NAMALWA (cell line): ENCODE data around the gene PCDHGB2.
"Not testable (repeated sequence)": the region's sequence is repeated elsewhere in the genome, so short reads cannot be mapped to it uniquely, and the experiment has no call there.

Experiments used
- DNase-seq: peaks from one replicate; pipeline ENCODE4 v3.0.0-alpha.2; 2015; ENCODE audit warnings: low spot score

Gene PCDHGB2

DNA sequence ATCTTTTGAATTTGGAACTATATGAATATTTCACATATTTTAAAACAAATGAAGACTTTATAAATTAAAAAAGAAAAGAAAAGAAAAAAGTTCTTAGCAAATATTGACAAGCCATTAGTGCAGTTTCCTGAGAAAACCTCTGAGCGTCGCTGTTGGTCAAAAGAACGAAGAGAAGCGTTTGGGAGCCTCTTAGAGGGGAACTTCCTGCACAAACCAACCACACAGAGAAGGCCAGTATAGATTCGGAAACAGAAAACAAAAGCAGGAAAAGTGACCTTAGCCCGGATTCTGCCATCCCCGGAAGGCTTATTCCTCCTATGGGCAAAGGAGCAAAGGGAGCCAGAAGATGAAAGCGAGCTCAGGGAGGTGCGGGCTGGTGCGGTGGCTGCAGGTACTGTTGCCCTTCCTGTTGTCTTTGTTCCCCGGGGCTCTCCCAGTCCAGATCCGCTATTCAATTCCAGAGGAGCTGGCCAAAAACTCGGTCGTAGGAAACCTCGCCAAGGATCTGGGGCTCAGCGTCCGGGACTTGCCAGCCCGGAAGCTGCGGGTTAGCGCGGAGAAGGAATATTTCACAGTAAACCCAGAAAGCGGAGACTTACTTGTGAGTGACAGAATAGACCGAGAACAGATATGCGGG is at the start of gene PCDHGB2:
PCDHGB2 (plus strand) TSS at position 205 of the 637 bp plus-strand sequence; CDS start at position 347, 142 bp downstream.
- DNase-seq = peak; percentile 89

DNA sequence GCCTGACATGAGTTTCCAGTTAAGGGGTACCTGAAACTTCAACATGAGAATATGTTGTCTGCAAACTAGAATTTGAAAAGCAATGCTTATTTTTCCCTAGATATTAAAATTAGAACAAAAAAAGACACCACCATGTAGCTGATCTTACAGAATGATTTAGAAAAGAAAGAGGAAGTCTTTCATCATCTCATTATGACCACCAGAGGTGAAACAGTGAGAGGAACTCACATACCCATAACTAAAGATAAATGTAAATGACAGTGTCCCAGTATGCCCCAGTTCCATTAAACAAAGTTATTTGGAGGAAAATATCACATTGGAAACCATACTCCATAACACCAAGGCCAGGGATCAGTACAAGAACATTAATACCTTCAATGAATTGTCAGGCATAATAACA is 46.1 kb upstream of the PCDHGB2 start:
- DNase-seq = peak; percentile 17

DNA sequence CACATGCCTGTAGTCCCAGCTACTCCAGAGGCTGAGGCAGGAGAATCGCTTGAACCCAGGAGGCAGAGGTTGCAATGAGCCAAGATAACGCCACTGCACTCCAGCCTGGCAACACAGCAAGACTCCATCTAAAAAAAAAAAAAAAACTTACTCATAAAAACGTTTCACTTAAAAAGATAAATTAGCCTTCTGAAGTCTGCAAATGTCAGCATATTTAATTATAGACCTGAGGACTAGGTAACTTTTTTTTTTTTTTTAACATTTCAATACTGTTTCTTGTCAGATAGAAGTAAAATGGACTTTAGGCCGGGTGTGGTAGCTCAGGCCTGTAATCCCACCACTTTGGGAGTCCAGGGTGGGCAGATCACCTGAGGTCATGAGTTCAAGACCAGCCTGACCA is 42.8 kb upstream of the PCDHGB2 start:
- not testable (repeated sequence) for DNase-seq

DNA sequence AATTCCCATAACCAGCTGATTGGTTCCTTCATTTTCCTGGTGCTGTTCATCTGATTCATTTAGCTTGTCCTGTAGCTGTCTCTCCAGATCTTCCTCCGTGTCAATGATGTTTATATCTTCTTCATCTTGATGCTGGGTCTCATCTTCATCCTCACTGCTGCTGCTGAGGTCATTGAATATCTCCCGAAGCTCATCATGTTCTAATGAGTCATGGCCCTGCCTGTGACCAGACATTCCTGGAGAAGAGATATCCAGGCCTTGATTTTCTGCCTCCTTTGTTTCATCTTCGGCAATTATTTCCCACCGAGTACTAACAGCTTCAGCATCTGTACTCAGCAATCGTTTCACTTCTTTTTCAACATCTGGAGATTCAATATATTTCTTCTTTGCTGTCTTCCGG is 40.6 kb upstream of the PCDHGB2 start:
- DNase-seq = no peak

DNA sequence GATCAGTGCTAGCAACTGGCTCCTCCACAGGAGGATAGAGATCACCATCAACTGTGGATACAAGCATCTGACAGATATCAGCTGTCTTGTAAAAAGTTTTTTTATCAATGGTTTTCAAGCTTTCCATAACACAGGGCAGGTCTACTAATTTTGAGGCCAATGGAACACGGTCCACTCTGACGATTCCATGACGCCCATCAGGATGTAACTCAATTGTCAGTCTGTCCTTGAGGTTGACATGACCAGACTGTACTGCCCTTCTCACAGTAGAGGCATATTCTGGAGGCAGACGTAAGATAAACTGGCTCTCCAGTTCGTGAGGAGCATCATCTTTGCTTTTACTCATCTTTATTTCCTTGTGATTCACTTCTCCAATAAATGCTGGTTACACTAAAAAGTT is 40.1 kb upstream of the PCDHGB2 start:
- no peak for DNase-seq

DNA sequence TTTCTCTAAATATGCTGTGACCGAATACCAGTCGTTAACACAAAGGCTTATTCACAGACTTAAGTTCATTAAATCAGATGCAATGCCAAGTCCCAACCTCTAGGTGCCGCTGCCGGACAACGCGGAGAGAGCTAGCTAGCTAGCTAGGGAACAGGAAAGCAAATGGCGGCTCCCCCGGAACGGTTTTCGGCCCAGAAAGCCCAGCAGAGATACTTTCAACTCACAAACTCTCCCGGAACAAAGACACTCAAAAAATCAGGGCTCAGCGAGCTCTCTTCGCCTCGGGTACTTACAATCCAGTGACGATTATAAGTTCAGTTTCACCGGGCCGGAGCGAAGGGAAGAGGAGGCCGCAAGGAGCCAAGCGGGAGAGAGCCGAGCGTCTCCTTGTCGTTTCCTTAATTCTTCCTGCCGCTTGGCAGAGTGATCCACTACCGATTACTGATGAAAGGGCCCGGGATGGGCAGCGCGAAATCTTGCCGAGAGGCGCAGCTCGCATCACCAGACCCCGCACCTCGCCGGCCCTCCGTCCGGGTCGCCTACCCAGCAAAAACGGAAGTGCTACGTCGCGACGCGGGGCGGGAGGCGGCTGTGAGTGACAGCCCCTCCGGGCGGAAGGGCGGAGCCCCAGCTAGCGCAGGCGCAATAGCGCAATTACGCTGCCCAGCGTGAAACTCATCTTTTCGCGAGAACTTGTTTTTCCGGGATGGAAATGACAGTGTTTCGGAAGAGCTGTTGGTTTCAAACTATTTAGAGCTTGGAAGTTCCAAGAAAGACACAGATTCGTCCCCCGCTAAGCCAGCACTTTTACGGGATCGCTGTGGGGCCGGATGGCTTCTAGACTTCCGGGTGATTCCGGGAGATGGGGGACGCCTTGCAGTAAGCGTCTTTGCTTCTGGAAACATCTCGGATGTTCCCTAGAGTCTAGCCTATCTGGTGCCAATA is 39.3 kb upstream of the PCDHGB2 start, which contains the start of gene TAF7:
TAF7 (minus strand) TSS at position 560 of the 945 bp plus-strand sequence. CDS start 740 bp downstream, outside the sequence.
- DNase-seq = peak; percentile 96

DNA sequence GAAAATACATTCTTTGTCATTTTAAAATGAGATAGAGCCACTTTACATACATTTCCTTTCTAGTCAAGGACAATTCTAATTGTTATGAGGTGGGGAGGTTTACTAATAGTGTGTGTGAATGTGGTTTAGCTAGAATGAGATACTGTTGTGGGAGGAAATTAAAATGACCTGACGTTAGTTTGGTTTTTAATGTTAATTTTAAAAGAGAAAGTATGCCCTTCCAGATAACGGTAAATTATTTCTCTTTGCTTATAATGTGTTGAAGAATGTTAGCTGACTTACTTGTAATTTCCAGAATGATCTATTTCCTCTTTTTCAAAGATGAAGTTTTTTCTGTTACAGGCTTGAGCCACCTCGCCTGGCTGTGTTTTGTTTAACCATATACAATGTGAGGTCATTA is 37.5 kb upstream of the PCDHGB2 start:
- DNase-seq = no peak

DNA sequence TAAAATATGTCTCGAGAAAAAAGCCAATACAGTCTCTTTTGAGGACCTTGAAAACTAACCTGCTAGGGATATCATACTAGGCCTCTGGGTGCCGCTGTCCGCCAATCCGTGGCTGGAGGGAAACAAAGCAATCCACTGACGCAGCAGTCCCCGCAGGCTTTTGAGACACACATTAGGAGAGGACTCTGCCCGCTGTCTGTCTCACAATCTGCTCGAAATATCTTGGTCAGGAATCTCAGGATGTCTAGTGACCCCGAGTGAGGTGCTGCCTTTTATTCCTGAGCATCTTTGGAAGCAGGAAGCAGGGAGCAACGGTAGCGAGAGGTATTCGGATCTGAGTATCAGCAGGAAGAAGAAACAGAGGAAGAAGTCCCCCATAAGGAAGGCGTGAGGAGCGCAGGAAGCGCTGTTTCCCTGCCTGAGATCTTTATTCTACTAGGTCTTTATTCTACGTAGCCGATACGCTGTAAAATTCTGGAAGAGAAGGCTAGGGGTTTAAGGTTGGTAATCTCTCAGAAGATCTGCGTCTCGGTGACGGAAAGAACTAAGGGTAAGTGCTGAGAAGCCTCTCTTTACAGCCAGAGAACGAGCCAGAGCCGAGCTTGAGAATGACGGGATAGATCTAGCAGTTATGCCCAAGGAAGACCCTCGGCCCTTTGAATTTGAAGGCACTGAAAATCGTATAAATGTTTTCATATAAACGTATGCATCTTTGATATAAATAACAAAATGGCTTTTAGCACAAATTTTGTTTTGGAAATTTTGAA is 33.5 kb upstream of the PCDHGB2 start:
- DNase-seq = peak; percentile 82

DNA sequence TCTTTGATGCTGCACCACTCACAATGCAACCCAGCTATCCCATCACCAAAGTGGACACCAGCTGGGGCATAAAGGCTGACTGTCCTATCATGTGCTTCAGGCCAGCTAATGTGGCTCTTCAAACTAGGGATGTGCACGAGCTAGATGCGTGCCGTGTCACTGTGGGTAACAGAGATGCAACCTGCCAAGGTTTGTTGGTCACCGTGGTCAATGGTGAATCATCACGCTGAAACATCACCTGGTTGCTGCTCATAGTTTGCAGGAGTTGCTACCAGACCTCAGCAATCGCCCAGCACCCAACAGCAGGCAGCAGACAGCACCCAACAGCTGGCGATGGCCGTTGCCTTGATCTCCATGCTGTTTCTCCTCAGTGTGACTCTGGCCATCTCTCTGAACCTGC is 31.6 kb upstream of the PCDHGB2 start:
- DNase-seq = no peak

DNA sequence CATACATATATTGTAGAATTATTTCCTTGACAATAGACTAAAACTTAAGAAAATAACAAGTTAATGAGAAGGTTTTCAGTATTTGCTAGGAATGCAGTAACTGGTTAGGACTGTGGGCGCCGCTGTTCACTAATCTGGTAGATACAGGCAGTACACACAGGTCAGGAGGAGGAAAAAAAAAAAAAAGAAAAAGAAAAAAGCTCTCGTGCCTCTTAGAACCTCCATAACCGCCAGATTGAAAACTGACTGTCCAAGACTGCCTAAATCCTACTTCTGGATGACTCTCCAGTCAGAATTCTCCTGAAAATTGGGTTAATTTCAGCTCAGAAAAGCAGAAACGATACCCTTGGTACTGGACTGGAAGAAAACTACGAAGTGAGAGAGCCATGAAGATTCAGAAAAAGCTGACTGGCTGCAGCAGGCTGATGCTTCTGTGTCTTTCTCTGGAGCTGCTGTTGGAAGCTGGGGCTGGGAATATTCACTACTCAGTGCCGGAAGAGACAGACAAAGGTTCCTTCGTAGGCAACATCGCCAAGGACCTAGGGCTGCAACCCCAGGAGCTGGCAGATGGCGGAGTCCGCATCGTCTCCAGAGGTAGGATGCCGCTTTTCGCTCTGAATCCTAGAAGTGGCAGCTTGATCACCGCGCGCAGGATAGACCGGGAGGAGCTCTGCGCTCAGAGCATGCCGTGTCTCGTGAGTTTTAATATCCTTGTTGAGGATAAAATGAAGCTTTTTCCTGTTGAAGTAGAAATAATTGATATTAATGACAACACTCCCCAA is 29.3 kb upstream of the PCDHGB2 start, which contains the start of gene PCDHGA1:
PCDHGA1 (plus strand) TSS at position 216 of the 782 bp plus-strand sequence.
- DNase-seq = peak; percentile 83

DNA sequence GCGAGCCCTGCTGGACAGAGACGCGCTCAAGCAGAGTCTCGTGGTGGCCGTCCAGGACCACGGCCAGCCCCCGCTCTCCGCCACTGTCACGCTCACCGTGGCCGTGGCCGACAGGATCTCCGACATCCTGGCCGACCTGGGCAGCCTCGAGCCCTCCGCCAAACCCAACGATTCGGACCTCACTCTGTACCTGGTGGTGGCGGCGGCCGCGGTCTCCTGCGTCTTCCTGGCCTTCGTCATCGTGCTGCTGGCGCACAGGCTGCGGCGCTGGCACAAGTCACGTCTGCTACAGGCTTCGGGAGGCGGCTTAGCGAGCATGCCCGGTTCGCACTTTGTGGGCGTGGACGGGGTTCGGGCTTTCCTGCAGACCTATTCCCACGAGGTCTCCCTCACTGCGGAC is 27.2 kb upstream of the PCDHGB2 start:
- DNase-seq = not testable (repeated sequence)

DNA sequence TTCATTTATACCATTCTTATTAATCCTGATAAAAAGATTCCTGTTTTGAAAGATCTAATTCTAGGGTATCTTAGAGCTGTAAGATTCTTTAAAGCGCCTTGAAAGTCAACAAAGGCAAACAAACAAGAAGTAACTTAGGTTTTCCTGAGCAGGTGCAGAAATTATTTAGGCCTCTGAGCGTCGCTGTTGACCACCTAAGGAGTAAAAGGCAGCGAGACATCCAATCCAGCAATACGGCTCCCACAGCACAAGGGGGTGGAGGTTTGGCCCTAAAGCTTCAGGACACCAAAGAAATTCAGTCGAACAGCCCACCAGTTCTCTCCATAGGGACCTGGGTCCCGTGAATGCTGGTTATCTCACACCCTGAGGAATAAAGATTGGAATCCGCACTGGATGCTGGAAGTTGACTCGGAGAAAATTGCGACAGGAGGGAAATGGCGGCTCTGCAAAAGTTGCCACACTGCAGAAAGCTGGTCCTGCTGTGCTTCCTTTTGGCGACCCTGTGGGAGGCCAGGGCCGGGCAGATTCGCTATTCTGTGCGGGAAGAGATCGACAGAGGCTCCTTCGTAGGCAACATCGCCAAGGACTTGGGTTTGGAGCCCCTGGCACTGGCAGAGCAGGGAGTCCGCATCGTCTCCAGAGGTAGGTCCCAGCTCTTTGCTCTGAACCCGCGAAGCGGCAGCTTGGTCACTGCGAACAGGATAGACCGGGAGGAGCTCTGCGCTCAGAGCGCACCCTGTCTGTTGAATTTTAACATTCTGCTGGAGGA is 21.1 kb upstream of the PCDHGB2 start, which contains the start of gene PCDHGA2:
PCDHGA2 (plus strand) TSS at position 223 of the 769 bp plus-strand sequence.
- DNase-seq = peak; percentile 81

DNA sequence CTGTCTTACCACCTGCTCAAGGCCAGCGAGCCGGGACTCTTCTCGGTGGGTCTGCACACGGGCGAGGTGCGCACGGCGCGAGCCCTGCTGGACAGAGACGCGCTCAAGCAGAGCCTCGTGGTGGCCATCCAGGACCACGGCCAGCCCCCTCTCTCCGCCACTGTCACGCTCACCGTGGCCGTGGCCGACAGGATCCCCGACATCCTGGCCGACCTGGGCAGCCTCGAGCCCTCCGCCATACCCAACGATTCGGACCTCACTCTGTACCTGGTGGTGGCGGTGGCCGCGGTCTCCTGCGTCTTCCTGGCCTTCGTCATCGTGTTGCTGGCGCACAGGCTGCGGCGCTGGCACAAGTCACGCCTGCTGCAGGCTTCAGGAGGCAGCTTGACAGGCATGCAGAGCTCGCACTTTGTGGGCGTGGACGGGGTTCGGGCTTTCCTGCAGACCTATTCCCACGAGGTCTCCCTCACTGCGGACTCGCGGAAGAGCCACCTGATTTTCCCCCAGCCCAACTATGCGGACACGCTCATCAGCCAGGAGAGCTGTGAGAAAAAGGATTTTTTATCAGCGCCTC is 18.9 kb upstream of the PCDHGB2 start:
- not testable (repeated sequence) for DNase-seq

DNA sequence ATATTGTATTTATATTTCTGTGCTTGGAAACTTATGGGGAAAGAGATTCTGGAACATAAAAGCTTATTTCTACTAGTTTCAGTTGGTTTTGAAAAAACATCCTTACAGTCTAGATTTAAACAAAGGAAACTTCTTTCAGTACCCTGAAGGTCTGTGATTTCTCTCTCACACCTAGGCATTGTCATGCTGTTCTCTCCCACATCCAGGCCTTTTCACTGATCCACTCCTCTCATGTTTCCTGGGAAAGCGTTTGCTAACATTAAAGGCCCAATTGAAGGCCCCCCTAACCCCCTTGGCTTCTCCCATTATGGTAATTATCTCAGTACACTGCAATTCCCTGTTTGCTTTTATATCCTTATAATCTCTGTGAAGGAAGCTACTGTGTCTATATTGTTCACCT is 17.0 kb upstream of the PCDHGB2 start:
- no peak for DNase-seq

DNA sequence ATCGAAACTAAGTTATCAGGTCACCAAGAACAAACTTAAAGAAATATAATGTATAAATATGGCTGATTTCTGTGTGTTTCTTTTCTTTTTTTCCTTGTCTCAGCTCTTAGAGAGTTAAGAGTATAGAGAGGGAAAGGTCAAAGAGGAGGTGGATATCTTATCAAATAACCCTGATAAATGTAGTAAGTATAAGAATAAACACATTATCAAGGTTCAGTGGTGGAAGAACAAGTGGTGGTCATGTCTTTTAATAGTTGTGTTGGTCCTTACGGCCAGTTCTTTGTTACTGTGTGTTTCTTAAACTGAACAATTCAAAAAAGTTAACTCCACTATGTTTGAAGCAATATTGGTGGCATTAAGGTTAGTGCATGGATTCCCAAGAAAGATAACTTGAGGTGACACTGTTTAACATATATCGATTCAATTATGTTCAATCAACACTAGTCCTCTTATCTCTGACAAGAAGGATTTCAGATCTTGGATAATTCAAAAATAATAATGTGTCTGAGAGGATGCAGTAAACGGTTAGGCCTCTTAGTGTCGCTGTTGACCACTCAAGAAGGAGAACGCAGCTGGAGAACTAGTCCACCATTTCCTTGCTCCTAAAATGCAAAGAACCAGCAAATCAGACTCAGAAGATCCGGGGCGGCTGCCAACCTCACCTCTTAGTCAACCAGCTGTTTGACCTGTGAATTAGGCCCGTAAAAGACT is 16.4 kb upstream of the PCDHGB2 start, which contains the start of gene PCDHGA3:
PCDHGA3 (plus strand) TSS at position 588 of the 711 bp plus-strand sequence. CDS start 205 bp downstream, outside the sequence.
- peak; percentile 69 for DNase-seq

DNA sequence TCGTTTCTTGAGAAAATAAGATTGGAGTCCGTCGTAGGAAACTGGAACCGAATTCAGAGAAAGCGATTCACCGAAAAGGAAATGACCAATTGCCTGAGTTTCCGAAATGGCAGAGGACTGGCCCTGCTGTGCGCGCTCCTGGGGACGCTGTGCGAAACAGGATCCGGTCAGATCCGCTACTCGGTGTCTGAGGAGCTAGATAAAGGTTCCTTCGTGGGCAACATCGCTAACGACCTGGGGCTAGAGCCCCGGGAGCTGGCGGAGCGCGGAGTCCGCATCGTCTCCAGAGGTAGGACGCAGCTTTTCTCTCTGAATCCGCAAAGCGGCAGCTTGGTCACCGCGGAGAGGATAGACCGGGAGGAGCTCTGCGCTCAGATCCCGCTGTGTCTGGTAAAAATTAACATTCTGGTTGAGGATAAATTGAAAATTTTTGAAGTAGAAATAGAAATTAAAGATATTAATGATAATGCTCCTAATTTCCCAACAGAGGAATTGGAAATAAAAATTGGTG is 15.8 kb upstream of the PCDHGB2 start:
- no peak for DNase-seq

DNA sequence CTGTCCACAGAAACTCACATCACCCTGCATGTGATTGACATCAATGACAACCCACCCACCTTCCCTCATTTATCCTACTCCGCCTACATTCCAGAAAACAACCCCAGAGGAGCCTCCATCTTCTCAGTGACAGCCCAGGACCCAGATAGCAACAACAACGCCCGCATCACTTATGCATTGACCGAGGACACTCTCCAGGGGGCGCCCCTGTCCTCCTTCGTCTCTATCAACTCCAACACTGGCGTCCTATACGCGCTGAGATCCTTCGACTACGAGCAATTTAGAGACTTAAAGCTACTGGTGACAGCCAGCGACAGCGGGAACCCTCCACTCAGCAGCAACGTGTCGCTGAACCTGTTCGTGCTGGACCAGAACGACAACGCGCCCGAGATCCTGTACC is 14.5 kb upstream of the PCDHGB2 start:
- no peak for DNase-seq

DNA sequence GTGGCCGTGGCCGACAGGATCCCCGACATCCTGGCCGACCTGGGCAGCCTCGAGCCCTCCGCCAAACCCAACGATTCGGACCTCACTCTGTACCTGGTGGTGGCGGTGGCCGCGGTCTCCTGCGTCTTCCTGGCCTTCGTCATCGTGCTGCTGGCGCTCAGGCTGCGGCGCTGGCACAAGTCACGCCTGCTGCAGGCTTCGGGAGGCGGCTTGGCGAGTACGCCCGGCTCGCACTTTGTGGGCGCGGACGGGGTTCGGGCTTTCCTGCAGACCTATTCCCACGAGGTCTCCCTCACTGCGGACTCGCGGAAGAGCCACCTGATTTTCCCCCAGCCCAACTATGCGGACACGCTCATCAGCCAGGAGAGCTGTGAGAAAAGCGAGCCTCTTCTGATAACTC is 13.8 kb upstream of the PCDHGB2 start:
- not testable (repeated sequence) for DNase-seq
